OCI-LY7 (cell line): ENCODE data around the gene HDGFL2. TPM values are rescaled to one million over a fixed set of nuclear protein-coding genes. Genes with fewer than 3 reads are reported as not detected.

ENCODE experiments used
- BruUV-seq: library from RNA; stranded (reverse); fragments of 400-500 nt; replicated peaks from 2 replicates; lab custom pipeline; 2021; lab: Mats Ljungman, UMichigan
- CTCF ChIA-PET: fragments of 300-600 bp; sonication (Branson Sonifier 250); formaldehyde crosslinking; loops from one replicate; lab custom pipeline; 2022; ENCODE audit warnings: antibody characterized with exemption; ENCODE audit not compliant: unreplicated experiment; lab: Charles Lee
- POLR2A ChIA-PET: fragments of 300-600 bp; sonication (Branson Sonifier 250); formaldehyde crosslinking; loops from one replicate; lab custom pipeline; 2022; ENCODE audit warnings: antibody characterized with exemption; lab: Charles Lee
- DNase-seq: peaks from one replicate; pipeline ENCODE4 v3.0.0-alpha.2; 2015; ENCODE audit warnings: low spot score
- H2AFZ ChIP-seq: fragments of 200-600 bp; sonication (generic), shearing (Covaris generic); 2 replicates; pipeline ENCODE4 v1.6.1; 2014; ENCODE audit warnings: mild to moderate bottlenecking, antibody characterized with exemption, low read length, moderate library complexity
- H3K27ac ChIP-seq: fragments of 200-600 bp; sonication (generic); 2 replicates; pipeline ENCODE4 v1.5.1; 2014; ENCODE audit warnings: mixed run types, low read depth, mild to moderate bottlenecking, moderate library complexity, low read length, inconsistent platforms; ENCODE audit not compliant: poor library complexity, severe bottlenecking
- H3K36me3 ChIP-seq: fragments of 200-600 bp; sonication (generic); 2 replicates; pipeline ENCODE4 v1.6.1; 2014; ENCODE audit warnings: mild to moderate bottlenecking, antibody characterized with exemption, low read length, moderate library complexity, mixed read lengths; ENCODE audit not compliant: insufficient read depth
- H3K4me1 ChIP-seq: fragments of 200-600 bp; sonication (generic); 2 replicates; pipeline ENCODE4 v1.5.1; 2014; ENCODE audit warnings: mild to moderate bottlenecking, low read length; ENCODE audit not compliant: insufficient read depth, poor library complexity, severe bottlenecking
- H3K4me2 ChIP-seq: fragments of 200-600 bp; sonication (generic); 2 replicates; pipeline ENCODE4 v1.6.1; 2014; ENCODE audit warnings: mild to moderate bottlenecking, low read length
- H3K4me3 ChIP-seq: fragments of 200-600 bp; sonication (generic); 2 replicates; pipeline ENCODE4 v1.5.1; 2014; ENCODE audit warnings: mild to moderate bottlenecking, low read depth, low read length; ENCODE audit not compliant: poor library complexity, severe bottlenecking
- H3K79me2 ChIP-seq: fragments of 200-600 bp; sonication (generic); 2 replicates; pipeline ENCODE4 v1.6.1; 2016; ENCODE audit warnings: low read depth, mild to moderate bottlenecking, low read length, moderate library complexity, mixed read lengths; ENCODE audit not compliant: insufficient read depth
- H3K9me2 ChIP-seq: fragments of 200-600 bp; sonication (generic); 2 replicates; pipeline ENCODE4 v1.6.1; 2016; ENCODE audit warnings: mild to moderate bottlenecking, low read length, mixed read lengths; ENCODE audit not compliant: insufficient read depth
- H3K9me3 ChIP-seq: fragments of 200-600 bp; sonication (generic); 2 replicates; pipeline ENCODE4 v1.6.1; 2014; ENCODE audit warnings: mild to moderate bottlenecking, mixed run types, low read length, mixed read lengths
- H4K20me1 ChIP-seq: fragments of 200-600 bp; sonication (generic); 2 replicates; pipeline ENCODE4 v1.6.1; 2014; ENCODE audit warnings: mild to moderate bottlenecking, antibody characterized with exemption, low read length, moderate library complexity, mixed read lengths; ENCODE audit not compliant: insufficient read depth
- CTCF ChIP-seq: fragments of 200-600 bp; sonication (generic); conservative IDR thresholded peaks from 2 replicates; pipeline ENCODE4 v1.5.1; 2014; ENCODE audit warnings: mild to moderate bottlenecking, antibody characterized with exemption, low read length, moderate library complexity, mixed read lengths
- EZH2phosphoT487 ChIP-seq: fragments of 200-600 bp; sonication (generic); IDR thresholded peaks from 2 replicates; pipeline ENCODE4 v1.6.1; 2018; ENCODE audit warnings: low read depth, borderline replicate concordance, mild to moderate bottlenecking, mixed run types, antibody characterized with exemption, low read length, moderate library complexity, mixed read lengths
- intact Hi-C: fragments of 100-400 bp; cut with micrococcal nuclease; formaldehyde crosslinking; loops from one replicate; pipeline ENCODE4 v1.10.0; 2022; ENCODE audit not compliant: unreplicated experiment
- total RNA-seq, 2 experiments: library from RNA; depleted of rRNA in 1 of 2; stranded (reverse); fragments of >200 nt in 1 of 2; shearing (Covaris generic) in 1 of 2; gene quantifications; 2 replicates each; pipeline ENCODE4 v1.2.3, GENCODE V29; 2014 to 2022

Gene HDGFL2
- total RNA-seq, 2 experiments from 2014 or later, result 54.5 to 85.9 TPM

- Histone ChIP-seq H3K79me2 (peaks cover 27% of the 10 kb centered on the region), H3K9me3 (no peaks in the 10 kb centered on the region), H3K4me1 (peaks cover 30% of the 10 kb centered on the region), H3K4me2 (peak overlapping the region; percentile 91), H3K36me3 (peaks cover 27% of the 10 kb centered on the region), H4K20me1 (no peaks in the 10 kb centered on the region), H3K4me3 (peak overlapping the region; percentile 98), H2AFZ (peak overlapping the region; percentile 43; the same call in 1 of the 2 replicates), H3K27ac (peak overlapping the region; percentile 31), H3K9me2 (no peaks in the 10 kb centered on the region)
- TF ChIP-seq EZH2phosphoT487, result no peak
- TF ChIP-seq CTCF, result no peak
- ChIA-PET POLR2A (interaction anchor here (0.6 to 1.1 kb wide), 3 partner anchors 64 to 250 kb away, joined by 3 read pairs; no protein-coding TSS in a partner anchor), CTCF (interaction anchor here (0.5 to 0.6 kb wide), 2 partner anchors 114 to 1482 kb away, joined by 3 read pairs; no protein-coding TSS in a partner anchor)
- BruUV-seq, result no TSS peak
- intact Hi-C loops, result loop anchor here (5.0 kb wide), 1 partner anchor 72 kb away; the partner anchor contains the start of genes CHAF1A and SH3GL1
- DNase-seq, result peak; percentile 72
Measured at GRCh38 chr19:4474514-4475022, 2.5 kb downstream of the HDGFL2 start.

- DNase-seq, result no peak
- Histone ChIP-seq H3K27ac (no peak overlapping the region), H3K36me3 (peaks cover 38% of the 10 kb centered on the region), H3K79me2 (peaks cover 27% of the 10 kb centered on the region), H2AFZ (no peak overlapping the region), H3K4me3 (no peak overlapping the region), H3K9me3 (no peaks in the 10 kb centered on the region), H3K9me2 (no peaks in the 10 kb centered on the region), H3K4me2 (no peak overlapping the region), H4K20me1 (no peaks in the 10 kb centered on the region), H3K4me1 (peaks cover 22% of the 10 kb centered on the region)
- POLR2A ChIA-PET, result no interaction called here
- TF ChIP-seq CTCF (no peak), EZH2phosphoT487 (no peak)
- CTCF ChIA-PET, result no interaction called here
- intact Hi-C loops, result no loop called here
- TSS peak; percentile 52 for BruUV-seq
Measured at GRCh38 chr19:4477034-4477801, 5.1 kb downstream of the HDGFL2 start.
